SK-N-SH treated with all-trans-retinoic acid at 6 μM for 48 hours (cell line): Measurements from ENCODE around the gene MOCOS.

Source experiments
- ATAC-seq: fragments of 200-7000 bp; cut with Tn5 transposase; 3 replicates; pipeline ENCODE4 v1.9.1; 2020; ENCODE audit warnings: mild to moderate bottlenecking, moderate library complexity
- ARNTL ChIP-seq: fragments of 450-650 bp; formaldehyde crosslinking; IDR thresholded peaks from 2 replicates; pipeline ENCODE4 v1.5.0; 2020; ENCODE audit warnings: low read depth, mild to moderate bottlenecking, moderate library complexity, borderline replicate concordance
- BACH2 ChIP-seq: fragments of 250-450 bp; sonication (Bioruptor Pico); IDR thresholded peaks from 2 replicates; pipeline ENCODE4 v1.9.0; 2021; ENCODE audit warnings: mild to moderate bottlenecking, borderline replicate concordance
- CREB5 ChIP-seq: fragments of 250-450 bp; sonication (Bioruptor Pico); IDR thresholded peaks from 2 replicates; pipeline ENCODE4 v1.5.1; 2020; ENCODE audit warnings: low read depth, mild to moderate bottlenecking, moderate library complexity
- CSDC2 ChIP-seq: fragments of 250-450 bp; sonication (Bioruptor Pico); IDR thresholded peaks from 2 replicates; pipeline ENCODE4 v1.5.0; 2020; ENCODE audit warnings: mild to moderate bottlenecking, moderate library complexity
- CSRNP3 ChIP-seq: fragments of 250-450 bp; sonication (Bioruptor Pico); IDR thresholded peaks from 2 replicates; pipeline ENCODE4 v1.5.1; 2021; ENCODE audit warnings: mild to moderate bottlenecking, moderate library complexity
- ESRRG ChIP-seq: fragments of 250-450 bp; sonication (Bioruptor Pico); IDR thresholded peaks from 2 replicates; pipeline ENCODE4 v1.6.1; 2021; ENCODE audit warnings: mild to moderate bottlenecking
- GLIS3 ChIP-seq: fragments of 250-450 bp; sonication (Bioruptor Pico); IDR thresholded peaks from 2 replicates; pipeline ENCODE4 v1.5.0; 2020; ENCODE audit warnings: mild to moderate bottlenecking, moderate library complexity
- OSR1 ChIP-seq: fragments of 250-450 bp; sonication (Bioruptor Pico); IDR thresholded peaks from 2 replicates; pipeline ENCODE4 v1.8.0; 2022; ENCODE audit warnings: moderate library complexity, mild to moderate bottlenecking, inconsistent platforms
- PATZ1 ChIP-seq: fragments of 250-450 bp; sonication (Bioruptor Pico); IDR thresholded peaks from 2 replicates; pipeline ENCODE4 v1.8.0; 2020; ENCODE audit warnings: mild to moderate bottlenecking, moderate library complexity, borderline replicate concordance
- PPARA ChIP-seq: fragments of 250-450 bp; sonication (Bioruptor Pico); IDR thresholded peaks from 2 replicates; pipeline ENCODE4 v1.5.0; 2020; ENCODE audit warnings: mild to moderate bottlenecking, borderline replicate concordance
- RARB ChIP-seq: fragments of 250-450 bp; sonication (Bioruptor Pico); IDR thresholded peaks from 2 replicates; pipeline ENCODE4 v1.8.0; 2021; ENCODE audit warnings: mild to moderate bottlenecking, moderate library complexity
- SNAI2 ChIP-seq: fragments of 250-450 bp; sonication (Bioruptor Pico); IDR thresholded peaks from 2 replicates; pipeline ENCODE4 v1.5.0; 2020; ENCODE audit warnings: mild to moderate bottlenecking, moderate library complexity
- TCF4 ChIP-seq: fragments of 250-450 bp; sonication (Bioruptor Pico); IDR thresholded peaks from 2 replicates; pipeline ENCODE4 v1.8.0; 2021; ENCODE audit warnings: mild to moderate bottlenecking, moderate library complexity, borderline replicate concordance
- ZC3H10 ChIP-seq: fragments of 250-450 bp; sonication (Bioruptor Pico); IDR thresholded peaks from 2 replicates; pipeline ENCODE4 v1.5.1; 2021; ENCODE audit warnings: mild to moderate bottlenecking, moderate library complexity
- ZFP3 ChIP-seq: fragments of 250-450 bp; sonication (Bioruptor Pico); IDR thresholded peaks from 2 replicates; pipeline ENCODE4 v1.5.0; 2020; ENCODE audit warnings: mild to moderate bottlenecking, moderate library complexity
- ZFP30 ChIP-seq: fragments of 450-650 bp; formaldehyde crosslinking; IDR thresholded peaks from 2 replicates; pipeline ENCODE4 v1.5.0; 2022; ENCODE audit warnings: mild to moderate bottlenecking, moderate library complexity
- ZNF565 ChIP-seq: fragments of 450-650 bp; formaldehyde crosslinking; conservative IDR thresholded peaks from 2 replicates; pipeline ENCODE4 v1.5.0; 2020; ENCODE audit warnings: low read depth, mild to moderate bottlenecking, moderate library complexity
- ZNF70 ChIP-seq: fragments of 450-650 bp; formaldehyde crosslinking; IDR thresholded peaks from 2 replicates; pipeline ENCODE4 v1.5.0; 2020; ENCODE audit warnings: mild to moderate bottlenecking, moderate library complexity
- ZNF8 ChIP-seq: fragments of 450-650 bp; formaldehyde crosslinking; IDR thresholded peaks from 2 replicates; pipeline ENCODE4 v1.5.0; 2020; ENCODE audit warnings: mild to moderate bottlenecking, moderate library complexity
- TF ChIP-seq, protein P1 (sequence below): fragments of 250-450 bp; sonication (Bioruptor Pico); IDR thresholded peaks from 2 replicates; pipeline ENCODE4 v1.8.0; 2021; ENCODE audit warnings: low read depth, mild to moderate bottlenecking, moderate library complexity, borderline replicate concordance
- TF ChIP-seq, protein P2 (sequence below): fragments of 250-450 bp; sonication (Bioruptor Pico); IDR thresholded peaks from 2 replicates; pipeline ENCODE4 v1.5.0; 2020; ENCODE audit warnings: mild to moderate bottlenecking, moderate library complexity

The MOCOS gene

GRCh38 chr18:36305375-36305774 is 118.1 kb downstream of the MOCOS start:
- TF ChIP-seq TCF4 (CRISPR knock-in tag): no peak
- no peak for TF ChIP-seq CSRNP3 (CRISPR knock-in tag)
- TF ChIP-seq CSDC2 (CRISPR knock-in tag): no peak
- no peak for TF ChIP-seq RARB
- no peak for TF ChIP-seq BACH2 (CRISPR knock-in tag)
- TF ChIP-seq PPARA (CRISPR knock-in tag): no peak
- TF ChIP-seq ZNF565 (CRISPR knock-in tag): no peak
- no peak for TF ChIP-seq ZC3H10
- no peak for TF ChIP-seq CREB5
- TF ChIP-seq ZNF70 (CRISPR knock-in tag): no peak
- TF ChIP-seq ARNTL (CRISPR knock-in tag): no peak
- TF ChIP-seq ZFP30 (CRISPR knock-in tag): no peak
- no peak for TF ChIP-seq SNAI2
- TF ChIP-seq OSR1 (CRISPR knock-in tag): no peak
- TF ChIP-seq ZFP3 (CRISPR knock-in tag): no peak
- TF ChIP-seq GLIS3 (CRISPR knock-in tag): no peak
- TF ChIP-seq, protein P1, sequence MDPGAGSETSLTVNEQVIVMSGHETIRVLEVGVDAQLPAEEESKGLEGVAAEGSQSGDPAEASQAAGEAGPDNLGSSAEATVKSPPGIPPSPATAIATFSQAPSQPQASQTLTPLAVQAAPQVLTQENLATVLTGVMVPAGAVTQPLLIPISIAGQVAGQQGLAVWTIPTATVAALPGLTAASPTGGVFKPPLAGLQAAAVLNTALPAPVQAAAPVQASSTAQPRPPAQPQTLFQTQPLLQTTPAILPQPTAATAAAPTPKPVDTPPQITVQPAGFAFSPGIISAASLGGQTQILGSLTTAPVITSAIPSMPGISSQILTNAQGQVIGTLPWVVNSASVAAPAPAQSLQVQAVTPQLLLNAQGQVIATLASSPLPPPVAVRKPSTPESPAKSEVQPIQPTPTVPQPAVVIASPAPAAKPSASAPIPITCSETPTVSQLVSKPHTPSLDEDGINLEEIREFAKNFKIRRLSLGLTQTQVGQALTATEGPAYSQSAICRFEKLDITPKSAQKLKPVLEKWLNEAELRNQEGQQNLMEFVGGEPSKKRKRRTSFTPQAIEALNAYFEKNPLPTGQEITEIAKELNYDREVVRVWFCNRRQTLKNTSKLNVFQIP (CRISPR knock-in tag): no peak
- TF ChIP-seq PATZ1: no peak
- no peak for TF ChIP-seq ESRRG (CRISPR knock-in tag)
- ATAC-seq: no peak

DNA sequence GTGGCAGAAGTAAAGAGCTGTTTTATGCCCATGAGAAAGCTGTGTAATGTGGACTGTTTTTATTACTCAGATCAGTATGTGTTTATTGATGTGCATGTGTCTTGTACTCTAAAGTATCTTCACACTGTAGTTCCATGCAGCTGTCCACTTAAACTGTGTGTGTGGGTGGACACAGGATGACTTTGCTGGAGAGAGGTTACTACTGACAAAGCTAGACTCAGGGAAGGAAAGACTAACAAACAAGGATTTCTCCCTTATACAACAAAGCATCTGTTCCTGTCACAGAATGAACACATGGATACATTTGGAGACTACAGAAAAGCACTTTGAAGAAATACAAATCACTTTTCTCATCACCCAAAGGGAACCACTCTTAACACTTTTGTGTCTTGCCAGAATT is 120.2 kb downstream of the MOCOS start:
- no peak for TF ChIP-seq OSR1 (CRISPR knock-in tag)
- TF ChIP-seq ZNF8 (CRISPR knock-in tag): no peak
- TF ChIP-seq, protein P2, sequence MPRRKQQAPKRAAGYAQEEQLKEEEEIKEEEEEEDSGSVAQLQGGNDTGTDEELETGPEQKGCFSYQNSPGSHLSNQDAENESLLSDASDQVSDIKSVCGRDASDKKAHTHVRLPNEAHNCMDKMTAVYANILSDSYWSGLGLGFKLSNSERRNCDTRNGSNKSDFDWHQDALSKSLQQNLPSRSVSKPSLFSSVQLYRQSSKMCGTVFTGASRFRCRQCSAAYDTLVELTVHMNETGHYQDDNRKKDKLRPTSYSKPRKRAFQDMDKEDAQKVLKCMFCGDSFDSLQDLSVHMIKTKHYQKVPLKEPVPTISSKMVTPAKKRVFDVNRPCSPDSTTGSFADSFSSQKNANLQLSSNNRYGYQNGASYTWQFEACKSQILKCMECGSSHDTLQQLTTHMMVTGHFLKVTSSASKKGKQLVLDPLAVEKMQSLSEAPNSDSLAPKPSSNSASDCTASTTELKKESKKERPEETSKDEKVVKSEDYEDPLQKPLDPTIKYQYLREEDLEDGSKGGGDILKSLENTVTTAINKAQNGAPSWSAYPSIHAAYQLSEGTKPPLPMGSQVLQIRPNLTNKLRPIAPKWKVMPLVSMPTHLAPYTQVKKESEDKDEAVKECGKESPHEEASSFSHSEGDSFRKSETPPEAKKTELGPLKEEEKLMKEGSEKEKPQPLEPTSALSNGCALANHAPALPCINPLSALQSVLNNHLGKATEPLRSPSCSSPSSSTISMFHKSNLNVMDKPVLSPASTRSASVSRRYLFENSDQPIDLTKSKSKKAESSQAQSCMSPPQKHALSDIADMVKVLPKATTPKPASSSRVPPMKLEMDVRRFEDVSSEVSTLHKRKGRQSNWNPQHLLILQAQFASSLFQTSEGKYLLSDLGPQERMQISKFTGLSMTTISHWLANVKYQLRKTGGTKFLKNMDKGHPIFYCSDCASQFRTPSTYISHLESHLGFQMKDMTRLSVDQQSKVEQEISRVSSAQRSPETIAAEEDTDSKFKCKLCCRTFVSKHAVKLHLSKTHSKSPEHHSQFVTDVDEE (CRISPR knock-in tag): no peak
- TF ChIP-seq CSRNP3 (CRISPR knock-in tag): no peak
- TF ChIP-seq PPARA (CRISPR knock-in tag): no peak

More for the DNA sequence above, 120.2 kb downstream of the MOCOS start:
- ATAC-seq: no peak
